Stimulated activated CD8-positive, alpha-beta memory T cell treated with anti-CD3 and anti-CD28 coated beads, Interleukin-4, amount 100 ng/mL, for 24 hours (primary cell): Measurements from ENCODE around the gene PLEKHG4.

Experiments
- DNase-seq: peaks from one replicate; pipeline ENCODE4 v3.0.0-alpha.2; 2020; ENCODE audit warnings: low read depth

Gene PLEKHG4

DNA sequence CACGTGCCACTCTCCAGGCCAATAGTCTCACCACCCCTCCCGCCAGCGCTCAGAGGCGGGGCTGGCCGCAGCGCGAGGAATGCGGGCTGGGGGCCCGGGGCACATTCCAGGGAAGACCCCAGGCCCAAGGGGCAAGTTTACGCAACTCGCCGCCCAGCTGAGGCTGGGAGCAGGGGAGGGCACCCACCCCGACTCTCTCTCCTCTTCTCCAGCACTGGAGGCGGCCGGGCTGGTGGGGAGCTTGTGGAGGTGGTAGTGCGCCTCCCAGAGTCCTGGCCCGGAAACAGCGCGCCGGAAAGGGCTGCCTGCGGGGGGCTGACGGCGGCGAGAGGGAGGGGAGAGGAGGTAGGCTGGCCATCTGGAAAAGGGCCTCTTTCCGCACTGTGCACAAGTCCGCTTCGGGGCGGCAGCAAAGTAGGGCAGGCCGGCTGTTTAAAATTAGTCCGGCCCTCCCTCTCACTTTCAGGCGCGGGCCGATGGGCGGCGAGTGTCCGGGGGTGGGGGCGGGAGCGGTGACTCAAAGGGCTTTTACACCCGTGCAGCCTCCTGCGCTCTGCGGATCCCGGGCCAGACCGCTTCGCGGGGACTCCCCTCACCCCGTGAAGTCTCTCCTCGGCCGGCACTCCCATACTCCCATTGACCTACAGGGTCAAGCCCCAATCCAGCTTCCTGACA lies 33.1 kb upstream of the PLEKHG4 start:
- DNase-seq, result no peak

DNA sequence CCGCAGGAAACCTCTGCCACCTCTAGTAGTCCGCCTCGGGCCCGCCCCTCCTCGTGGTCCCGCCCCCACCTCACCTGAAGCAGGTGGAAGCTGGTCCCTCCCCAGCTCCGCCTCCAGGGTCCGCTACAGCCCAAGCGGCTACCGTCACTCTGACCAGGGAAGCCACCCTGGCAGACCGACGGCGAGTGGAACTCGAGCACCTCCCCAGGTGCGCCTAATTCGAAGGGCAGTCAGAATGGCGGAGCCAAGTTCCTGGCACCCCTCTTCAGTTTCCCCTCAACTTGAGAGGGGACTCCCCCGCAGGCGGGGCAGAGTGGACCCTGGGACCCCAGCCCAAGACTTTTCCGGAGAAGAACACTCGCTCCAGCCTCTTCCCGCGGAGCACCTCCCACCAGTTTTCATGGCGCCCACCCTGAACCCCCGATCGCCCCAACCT lies 32.6 kb upstream of the PLEKHG4 start:
- DNase-seq, result no peak

DNA sequence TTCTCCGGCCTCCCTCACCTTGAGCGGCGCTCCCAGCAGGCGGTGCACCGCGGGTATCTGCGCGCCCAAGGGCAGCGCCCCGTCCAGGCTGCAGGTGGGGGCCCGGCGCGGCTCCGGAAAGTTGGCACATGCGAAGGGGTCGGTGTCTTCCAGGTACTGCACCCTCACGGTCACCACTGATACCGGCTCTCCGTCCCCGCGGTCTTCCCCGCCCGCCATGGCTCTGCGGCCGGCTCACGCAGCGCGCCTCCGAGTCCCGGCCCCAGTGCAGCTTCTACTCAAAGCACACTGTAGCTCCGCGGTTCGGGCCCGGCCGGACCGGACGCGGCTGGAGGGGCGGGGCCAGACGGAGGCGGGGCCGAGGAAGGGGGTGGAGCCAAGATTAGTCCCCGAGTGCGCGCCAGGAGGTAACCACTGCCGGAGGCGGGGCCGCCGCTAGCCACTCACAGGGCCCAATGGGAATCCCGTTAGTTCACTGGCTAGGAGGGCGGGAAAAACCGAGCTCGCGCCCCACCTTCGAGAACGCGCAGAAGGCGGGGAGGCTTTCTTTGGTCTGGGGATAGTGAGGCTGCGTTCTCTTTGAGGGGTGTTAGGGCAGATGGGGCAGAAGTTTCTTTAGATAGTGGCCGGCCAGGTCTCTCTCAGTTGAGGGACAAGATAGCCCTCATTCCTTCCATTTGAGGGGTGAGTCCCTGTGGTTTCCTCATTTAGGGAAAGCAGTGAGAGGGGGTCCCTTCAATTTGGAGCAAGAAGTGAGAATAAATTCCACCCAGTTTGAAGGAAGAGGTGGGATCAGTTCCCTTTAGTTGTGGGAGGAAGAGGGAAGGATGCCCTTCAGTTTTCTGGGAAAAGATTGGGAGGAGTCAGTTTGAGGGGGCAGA lies 31.9 kb upstream of the PLEKHG4 start, which contains the start of gene FHOD1:
FHOD1 (minus strand) TSS at position 290 of the 881 bp plus-strand sequence; CDS start at position 219, 71 bp downstream.
- DNase-seq, result peak; percentile 96

DNA sequence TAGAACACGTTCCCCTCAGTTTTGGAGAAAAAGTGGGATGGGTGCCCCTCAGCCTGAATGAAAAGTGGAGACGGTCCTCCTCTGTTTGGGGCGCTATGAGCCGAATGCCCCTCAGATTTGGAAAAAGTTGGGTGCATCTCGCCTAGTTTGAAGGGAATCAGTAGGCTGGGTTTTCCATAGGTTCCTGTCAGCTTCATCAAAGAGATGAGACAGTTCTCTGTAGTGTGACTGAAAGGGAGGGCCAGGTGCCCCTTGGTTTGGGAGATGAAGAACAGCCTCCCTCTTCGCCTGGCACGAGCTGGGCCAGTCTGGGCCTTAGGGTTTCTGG lies 31.3 kb upstream of the PLEKHG4 start:
- DNase-seq, result no peak

DNA sequence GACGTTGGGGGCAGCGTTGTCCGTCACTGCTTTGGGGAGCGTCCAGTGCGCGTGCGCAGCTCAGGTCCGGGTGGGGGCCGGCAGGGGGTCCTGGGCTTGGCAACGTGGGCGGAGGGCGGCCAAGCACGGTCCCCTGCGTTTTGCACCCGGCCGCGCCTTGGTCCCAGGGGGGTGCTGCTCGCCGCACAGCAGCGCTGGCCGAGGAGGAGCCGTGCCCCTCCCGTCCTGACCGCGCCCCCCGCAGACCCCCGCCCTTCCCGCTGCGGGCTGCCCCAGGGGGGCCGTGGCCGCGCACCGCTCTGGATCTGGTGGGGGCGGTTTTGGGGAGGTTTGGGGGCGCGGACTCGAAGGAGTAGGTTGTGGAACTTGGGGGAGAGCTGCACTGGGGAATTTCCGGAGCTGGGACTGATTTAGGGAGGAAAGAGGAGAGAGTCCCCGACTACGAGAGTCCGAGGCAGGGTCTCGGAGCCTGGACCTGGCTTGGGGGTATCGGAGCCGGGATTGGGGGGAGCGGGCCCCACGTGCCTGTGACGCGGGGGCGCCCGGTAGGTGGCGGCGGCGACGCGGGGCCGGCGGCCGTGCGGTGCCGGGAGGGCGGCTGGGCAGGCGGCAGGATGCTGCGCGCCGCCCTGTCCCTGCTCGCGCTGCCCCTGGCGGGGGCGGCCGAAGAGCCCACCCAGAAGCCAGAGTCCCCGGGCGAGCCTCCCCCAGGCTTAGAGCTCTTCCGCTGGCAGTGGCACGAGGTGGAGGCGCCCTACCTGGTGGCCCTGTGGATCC lies 30.7 kb upstream of the PLEKHG4 start, which contains the start of gene SLC9A5:
SLC9A5 (plus strand) TSS at position 579 of the 777 bp plus-strand sequence; CDS start at position 615, 36 bp downstream.
- DNase-seq, result no peak

DNA sequence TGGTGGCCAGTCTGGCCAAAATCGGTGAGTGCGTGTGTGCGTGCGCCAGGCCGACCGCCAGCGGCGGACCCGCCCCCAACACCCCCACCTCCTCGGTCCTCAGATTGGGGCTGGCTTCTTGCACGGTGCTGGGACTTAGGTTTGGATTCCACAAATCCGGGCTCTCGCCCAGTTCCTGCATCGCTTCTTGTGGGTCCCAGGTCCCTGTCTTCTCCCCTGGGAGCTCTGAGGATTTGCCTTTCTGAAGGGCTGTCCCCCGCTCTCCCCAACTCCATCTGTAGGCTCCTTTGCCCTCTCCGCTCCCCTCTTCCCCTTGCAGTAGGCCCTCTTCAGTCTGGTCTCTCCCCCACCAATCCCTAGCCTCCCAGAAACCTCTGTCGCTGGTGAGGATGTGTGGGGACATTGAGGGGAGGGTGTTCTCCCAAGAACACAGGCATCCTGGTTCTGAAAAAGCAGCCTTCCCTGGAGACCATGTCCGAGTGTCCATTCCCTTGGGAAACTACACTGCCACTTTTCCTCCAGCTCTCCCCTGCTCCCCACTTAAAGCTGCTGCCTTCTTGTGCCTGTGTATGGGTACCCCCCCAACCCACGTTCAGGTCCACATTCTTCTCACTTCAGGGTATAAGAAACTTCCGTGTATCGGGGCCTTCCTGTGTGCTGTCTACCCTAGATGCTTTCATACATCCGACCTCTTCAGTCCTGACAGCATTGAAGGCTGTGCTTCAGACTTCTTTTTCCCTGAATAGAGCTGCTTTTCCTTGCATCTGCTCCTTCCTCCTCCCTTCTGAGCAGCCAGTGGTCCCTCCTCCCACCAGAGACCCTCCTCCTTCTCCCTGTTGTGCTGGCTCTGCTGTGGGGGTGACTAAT lies 29.9 kb upstream of the PLEKHG4 start:
- no peak for DNase-seq

DNA sequence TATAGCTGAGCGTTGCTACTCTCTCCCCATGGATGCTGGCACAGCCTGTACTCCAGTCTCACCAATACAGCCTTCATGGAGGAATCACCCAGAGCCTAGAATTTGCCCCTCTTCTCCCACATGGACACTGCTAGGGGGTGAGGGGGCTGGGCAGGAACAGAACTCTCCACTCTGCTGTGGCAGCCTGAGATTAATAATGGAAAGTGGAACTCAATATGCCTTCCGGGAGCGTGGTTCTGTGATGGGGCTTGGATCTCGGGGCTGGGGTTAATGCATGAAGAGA lies 29.3 kb upstream of the PLEKHG4 start:
- DNase-seq, result no peak

DNA sequence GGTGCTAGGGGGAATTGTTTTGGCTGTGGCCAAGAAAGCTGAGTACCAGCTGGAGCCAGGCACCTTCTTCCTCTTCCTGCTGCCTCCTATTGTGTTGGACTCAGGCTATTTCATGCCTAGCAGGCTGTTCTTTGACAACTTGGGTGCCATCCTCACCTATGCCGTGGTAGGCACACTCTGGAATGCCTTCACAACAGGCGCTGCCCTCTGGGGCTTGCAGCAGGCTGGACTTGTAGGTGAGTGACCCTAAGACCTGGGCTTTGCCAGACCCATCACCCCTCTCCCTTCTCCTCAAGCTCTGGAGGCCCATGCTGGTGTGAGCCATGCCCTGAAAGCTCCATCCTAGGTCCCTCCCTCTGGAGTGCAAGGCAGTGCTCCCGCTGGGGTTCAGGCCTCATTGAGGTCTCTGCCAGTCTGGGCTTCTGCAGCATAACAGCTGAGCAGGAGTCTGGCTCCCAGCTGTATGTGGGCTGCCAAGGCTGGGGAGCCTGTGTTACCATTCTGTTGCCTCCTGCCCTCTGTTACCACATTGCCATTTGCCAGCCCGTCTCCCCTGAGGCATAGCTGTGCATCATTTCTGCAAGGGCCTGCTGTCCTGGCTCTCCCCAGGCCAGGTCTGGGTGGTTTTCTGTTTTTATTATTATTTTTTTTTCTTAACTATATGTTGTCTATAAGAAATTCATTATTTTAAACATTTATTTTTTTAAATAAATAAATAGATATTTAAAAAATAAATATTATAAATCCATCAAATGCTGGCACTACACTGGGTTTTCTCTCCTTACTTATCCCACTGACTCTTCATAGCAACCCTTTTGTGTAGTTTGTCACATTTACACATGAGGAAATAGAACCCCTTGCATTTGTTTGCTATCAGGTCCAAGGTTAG lies 26.5 kb upstream of the PLEKHG4 start:
- DNase-seq, result no peak

DNA sequence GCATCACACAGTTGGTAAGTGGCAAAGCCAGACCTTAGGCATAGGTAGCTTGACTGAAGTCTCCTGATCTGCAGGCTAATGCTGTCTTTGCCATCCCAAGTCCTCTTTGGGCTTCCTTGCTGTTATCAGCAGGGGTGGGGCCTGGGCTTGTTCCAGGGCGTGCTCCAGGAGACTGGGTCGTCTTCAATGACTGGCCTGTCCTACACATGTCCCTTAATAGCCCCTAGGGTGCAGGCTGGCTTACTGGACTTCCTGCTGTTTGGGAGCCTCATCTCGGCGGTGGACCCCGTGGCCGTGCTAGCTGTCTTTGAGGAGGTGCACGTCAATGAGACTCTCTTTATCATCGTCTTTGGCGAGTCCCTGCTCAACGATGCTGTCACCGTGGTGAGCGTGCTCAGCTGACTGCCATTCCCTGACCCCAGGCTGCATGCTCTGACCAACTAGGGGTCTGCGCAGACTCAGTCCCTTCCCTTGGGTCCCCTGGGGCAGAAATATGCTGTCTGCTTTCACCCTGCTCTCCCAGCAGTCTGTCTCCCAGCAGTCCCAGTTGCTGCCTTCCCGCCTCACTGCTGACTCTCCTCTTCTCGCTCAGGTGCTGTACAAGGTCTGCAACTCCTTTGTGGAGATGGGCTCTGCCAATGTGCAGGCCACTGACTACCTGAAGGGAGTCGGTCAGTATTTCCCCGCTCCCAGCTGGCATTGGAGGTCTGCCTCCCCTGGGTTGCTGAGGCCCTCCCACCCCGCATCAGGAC lies 24.4 kb upstream of the PLEKHG4 start:
- no peak for DNase-seq

DNA sequence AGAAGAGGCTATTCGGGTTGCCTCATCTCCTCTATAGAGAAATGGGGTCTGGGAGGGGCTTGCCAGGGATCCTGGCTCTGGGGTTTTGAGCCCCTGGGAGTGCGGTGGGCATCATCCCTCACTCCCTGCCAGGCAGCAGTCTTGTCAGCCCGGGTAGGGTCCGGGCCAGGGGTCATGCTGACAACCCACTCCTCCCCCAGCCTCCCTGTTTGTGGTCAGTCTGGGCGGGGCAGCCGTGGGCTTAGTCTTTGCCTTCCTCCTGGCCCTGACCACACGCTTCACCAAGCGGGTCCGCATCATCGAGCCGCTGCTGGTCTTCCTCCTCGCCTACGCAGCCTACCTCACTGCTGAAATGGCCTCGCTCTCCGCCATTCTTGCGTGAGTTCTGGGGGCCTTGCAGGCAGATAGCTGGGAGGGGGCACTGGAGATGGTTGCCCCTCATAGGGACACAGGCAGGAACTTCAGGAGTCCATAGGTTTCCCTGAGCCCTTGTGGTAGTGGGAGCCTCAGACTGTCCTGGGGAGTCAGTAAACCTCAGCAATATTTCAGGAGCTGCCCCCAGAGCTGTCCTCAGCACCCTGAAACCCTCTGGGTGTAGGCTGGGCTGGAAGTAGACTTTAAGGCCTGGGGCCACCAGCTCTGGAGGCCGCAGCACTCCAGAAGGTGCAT lies 23.6 kb upstream of the PLEKHG4 start:
- no peak for DNase-seq

DNA sequence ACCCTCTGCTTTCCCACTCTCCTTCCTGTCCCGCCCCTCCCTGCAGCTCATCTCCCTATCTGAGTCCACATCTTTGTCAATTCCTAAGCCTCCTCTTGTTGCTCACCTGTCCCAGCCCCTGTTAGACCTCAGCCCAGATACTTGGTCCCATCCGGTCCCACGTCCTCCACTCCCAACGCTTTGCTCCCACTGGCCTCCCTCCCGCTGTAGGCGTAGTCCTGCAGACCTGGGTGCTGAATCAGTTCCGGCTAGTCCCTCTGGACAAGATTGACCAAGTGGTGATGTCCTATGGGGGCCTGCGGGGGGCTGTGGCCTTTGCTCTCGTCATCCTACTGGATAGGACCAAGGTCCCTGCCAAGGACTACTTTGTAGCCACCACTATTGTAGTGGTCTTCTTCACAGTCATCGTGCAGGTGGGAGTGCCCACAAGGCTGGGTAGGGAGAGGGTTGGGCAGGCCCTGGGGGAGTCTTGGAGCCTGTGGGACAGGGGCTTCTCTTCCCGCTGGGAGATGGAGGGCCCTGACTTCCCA lies 22.6 kb upstream of the PLEKHG4 start:
- no peak for DNase-seq

DNA sequence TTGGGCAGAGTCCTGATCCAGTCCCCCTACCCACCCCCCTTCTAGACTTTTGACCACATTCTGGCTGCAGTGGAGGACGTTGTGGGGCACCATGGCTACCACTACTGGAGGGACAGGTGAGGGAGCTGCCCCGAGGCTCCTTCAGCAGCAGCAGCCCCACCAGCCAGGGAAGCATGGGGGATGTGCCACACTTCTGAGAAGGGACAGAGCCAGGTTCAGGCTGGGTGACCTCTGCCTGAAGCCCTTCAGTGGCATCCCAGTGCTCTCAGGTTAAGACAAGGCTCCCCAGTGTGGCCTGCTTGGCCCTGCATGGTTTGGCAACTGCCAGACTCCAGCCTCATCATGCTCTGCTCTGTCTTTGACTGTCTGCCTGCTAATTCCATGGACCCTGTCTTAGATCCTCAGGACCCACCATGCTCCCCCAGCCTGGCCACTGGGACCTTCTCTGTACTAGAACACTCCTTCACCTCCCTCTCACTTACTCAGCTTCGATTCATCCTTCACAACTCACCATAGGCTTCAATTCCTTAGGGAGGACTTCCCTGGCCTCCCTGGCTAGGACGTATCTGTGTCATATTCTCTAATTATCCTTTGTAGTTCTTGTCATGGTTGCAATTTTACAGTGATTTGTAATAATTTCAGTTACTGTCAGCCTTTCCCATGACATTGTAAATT lies 21.7 kb upstream of the PLEKHG4 start:
- no peak for DNase-seq

DNA sequence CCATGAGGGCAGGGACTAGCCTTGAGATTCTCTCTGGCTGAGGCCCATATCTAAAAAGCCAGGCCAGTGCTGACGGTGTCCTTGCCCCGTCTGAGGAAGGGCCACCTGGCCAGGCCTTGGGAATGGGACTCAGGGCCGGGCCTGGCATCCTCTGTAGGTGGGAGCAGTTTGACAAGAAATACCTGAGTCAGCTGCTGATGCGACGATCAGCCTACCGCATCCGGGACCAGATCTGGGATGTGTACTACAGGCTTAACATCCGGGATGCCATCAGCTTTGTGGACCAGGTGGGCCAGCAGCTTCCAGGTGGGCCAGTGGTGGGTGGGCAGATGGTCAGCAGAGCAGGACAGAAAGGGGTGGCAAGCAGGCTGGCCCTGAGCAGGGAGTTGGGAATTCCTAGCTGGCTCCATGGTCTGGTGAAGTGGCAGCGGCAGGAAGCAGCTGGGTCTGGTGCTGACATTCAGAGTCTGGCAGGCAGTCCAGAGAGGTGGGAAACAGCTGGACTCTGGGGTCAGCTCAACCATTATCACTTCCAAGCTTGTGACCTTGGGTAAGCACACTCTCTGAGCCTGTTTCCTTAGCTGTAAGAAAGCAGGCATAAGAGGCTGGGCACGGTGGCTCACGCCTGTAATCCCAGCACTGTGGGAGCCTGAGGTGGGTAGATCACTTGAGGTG lies 21.0 kb upstream of the PLEKHG4 start:
- no peak for DNase-seq

DNA sequence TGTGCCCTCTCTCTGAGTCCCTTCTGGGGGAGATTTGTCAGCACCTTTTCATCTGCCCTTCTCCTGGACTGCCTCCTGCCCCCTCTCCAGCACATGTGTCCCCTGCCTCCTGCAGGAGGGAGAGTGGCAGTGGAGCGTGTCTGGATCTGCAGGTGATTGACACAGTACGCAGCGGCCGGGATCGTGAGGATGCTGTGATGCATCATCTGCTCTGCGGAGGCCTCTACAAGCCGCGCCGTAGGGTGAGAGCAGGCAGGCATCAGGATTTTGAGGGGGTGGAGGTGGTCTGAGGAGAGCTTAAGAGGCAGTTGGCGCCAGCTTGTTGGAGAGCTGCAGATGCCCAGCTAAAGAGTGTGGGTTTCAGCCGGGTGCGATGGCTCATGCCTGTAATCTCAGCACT lies 19.6 kb upstream of the PLEKHG4 start:
- DNase-seq, result no peak

DNA sequence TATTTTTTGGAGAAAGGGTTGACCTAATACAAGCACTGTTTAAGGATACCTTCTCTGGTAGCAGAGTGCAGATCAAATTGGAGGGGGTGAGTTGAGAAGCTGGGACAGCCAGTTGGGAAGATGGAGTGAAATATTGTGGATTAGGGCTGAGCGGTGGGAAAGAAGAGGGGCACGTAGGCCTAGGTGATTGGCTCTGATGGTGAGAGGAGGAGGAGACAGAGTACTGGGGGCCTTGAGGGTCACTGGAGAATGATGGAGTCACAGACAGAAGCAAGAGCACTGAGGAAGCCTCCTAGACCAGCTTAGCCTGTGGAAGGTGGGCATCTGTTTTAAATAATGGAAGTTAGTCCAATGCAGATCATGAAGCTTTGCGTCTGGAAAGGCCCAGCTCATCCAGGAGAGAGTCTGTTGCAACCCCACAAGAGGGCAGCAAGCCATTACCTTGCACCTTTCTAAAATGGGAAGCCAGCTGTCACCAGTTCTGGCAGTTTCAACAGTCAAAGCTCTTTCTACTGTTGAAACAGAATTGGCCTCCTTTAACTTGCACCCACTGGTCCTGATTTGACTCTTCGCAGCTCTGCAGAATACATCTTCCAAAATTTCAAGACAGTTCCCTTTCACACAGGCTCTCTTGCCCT lies 18.8 kb upstream of the PLEKHG4 start:
- DNase-seq, result no peak

DNA sequence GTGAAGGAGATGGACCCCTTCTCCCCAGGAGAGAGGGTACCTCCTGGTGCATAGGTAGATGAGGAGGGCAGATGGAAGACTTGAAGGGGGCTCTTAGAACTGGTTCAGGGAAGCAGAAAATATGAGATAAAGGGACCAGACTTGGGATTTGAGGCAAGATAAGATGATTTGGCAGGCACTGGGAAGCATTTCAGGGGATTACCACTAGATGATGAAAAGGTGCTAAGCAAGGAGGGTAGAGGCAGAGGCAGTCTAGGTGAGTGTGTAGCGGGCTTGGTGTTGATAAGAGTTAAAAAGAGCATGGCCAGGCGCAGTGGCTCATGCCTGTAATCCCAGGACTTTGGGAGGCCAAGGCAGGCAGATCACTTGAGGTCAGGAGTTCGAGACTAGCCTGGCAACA lies 16.1 kb upstream of the PLEKHG4 start:
- no peak for DNase-seq

DNA sequence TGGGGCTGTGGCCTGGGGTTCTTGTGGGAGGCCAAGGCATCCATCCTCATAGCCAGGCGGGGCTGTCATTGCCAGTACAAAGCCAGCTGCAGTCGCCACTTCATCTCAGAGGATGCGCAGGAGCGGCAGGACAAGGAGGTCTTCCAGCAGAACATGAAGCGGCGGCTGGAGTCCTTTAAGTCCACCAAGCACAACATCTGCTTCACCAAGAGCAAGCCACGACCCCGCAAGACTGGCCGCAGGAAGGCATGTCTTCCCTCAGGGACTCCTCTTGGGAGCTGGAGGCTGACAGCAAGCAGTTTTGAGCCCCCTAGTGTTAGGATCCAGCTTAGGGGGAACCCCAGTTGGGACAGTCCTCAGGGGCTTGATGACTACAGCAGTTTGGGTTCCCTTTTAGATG lies 15.1 kb upstream of the PLEKHG4 start:
- no peak for DNase-seq

DNA sequence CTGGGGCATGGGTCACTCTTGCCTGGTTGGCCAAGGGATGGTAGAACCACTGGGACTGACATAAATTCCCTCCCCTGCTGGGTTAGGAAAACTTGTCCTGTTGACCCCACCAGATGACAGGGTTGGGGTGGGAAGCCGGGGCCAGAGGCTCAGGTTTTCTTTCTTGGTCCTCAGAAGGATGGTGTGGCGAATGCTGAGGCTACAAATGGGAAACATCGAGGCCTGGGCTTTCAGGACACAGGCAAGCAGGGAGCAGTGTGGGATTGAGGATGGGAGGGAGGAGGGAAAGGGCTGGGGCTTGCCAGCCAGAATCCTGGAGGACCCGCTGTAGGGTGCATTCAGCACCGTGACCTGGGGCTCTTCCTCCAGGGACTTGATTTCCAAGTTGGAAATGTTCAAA lies 14.5 kb upstream of the PLEKHG4 start:
- no peak for DNase-seq
